GM12801 (cell line): Measurements from ENCODE around the gene SYNRG.

Experiments
- TF ChIP-seq, protein P1 (sequence below): IDR thresholded peaks from one replicate; pipeline ENCODE4 v1.5.1; 2011; ENCODE audit warnings: control low read depth; ENCODE audit not compliant: insufficient read length; ENCODE audit errors: extremely low read depth

SYNRG gene

GRCh38 chr17:37532756-37533155 lies 76.5 kb downstream of the SYNRG start:
- TF ChIP-seq, protein P1, sequence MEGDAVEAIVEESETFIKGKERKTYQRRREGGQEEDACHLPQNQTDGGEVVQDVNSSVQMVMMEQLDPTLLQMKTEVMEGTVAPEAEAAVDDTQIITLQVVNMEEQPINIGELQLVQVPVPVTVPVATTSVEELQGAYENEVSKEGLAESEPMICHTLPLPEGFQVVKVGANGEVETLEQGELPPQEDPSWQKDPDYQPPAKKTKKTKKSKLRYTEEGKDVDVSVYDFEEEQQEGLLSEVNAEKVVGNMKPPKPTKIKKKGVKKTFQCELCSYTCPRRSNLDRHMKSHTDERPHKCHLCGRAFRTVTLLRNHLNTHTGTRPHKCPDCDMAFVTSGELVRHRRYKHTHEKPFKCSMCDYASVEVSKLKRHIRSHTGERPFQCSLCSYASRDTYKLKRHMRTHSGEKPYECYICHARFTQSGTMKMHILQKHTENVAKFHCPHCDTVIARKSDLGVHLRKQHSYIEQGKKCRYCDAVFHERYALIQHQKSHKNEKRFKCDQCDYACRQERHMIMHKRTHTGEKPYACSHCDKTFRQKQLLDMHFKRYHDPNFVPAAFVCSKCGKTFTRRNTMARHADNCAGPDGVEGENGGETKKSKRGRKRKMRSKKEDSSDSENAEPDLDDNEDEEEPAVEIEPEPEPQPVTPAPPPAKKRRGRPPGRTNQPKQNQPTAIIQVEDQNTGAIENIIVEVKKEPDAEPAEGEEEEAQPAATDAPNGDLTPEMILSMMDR: no peak

DNA sequence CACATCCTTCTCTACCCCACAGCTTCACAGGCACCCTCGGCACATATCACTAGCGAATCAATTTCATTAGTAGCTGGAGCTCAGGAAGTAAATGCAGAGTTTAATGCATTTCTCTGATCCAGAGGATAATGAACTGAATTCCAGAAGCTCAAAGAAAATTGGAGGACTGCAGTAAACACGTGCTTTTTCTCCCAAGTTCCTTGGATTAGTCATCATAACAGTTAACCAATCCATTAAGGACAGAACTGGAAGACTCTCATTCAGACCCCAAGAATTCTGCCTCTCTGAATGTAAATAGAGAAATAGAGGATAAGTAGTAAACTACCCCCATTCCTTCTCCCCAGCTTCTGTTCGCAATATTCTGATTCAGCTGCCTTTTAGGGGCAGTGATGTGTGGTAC lies 78.8 kb downstream of the SYNRG start:
- TF ChIP-seq, protein P1: no peak

DNA sequence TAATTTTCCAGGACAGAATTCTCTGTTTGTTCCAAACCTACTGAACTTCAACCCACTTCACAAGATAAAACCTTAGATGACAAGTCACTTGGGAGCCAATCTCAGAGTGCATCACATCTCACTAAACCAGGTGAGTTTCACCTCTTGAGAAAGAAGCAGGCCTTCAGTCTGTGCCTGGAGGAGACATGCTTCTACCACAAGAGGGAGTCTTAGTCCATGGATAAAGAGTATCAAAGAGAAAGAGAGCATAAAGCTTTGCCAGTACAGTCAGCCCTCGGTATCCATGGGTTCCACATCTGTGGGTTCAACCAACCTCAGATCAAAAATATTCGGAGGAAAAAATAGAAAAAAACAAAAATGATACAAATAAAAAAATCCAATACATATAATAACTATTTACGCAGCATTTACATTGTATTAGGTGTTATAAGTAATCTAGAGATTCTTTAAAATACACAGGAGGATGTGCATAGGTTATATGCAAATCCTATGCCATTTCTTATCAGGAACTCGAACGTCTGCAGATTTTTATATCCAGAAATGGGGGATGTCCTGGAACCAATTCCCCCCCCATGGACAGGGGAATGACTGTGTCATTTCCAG lies 81.9 kb downstream of the SYNRG start:
- TF ChIP-seq, protein P1: no peak

GRCh38 chr17:37523715-37524219 lies 85.5 kb downstream of the SYNRG start:
- TF ChIP-seq, protein P1: no peak

DNA sequence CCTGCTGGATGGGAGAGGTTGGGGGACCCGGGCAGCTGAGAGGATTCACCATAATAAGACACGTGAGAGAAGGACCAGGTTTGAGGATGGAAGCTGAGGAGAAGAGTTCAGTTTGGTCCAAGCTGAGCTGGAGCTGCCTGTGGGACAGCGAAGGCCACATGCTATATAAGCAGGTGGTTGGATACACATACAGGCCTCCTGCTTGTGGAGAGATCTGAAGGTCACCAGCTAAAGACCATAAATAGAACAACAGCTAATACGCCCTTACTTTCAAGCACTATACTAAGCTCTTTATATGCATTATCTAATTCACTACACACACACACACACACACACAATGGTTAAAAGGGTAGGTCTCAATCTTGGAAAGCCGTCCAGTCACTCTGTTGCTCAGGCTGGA lies 87.4 kb downstream of the SYNRG start:
- TF ChIP-seq, protein P1: no peak

GRCh38 chr17:37520174-37520573 lies 89.0 kb downstream of the SYNRG start:
- TF ChIP-seq, protein P1: no peak

- TF ChIP-seq, protein P1: no peak
These were observed 89.8 kb downstream of the SYNRG start for GRCh38 chr17:37519251-37519985.
